Fibroblast of skin of abdomen (primary cell): ENCODE measurements around the gene P3H4.
"Not testable (repeated sequence)": the region's sequence is repeated elsewhere in the genome, so short reads cannot be mapped to it uniquely, and the experiment has no call there.

ENCODE experiments used
- DNase-seq: peaks from one replicate; pipeline ENCODE4 v3.0.0-alpha.2; 2013

The P3H4 gene

DNA sequence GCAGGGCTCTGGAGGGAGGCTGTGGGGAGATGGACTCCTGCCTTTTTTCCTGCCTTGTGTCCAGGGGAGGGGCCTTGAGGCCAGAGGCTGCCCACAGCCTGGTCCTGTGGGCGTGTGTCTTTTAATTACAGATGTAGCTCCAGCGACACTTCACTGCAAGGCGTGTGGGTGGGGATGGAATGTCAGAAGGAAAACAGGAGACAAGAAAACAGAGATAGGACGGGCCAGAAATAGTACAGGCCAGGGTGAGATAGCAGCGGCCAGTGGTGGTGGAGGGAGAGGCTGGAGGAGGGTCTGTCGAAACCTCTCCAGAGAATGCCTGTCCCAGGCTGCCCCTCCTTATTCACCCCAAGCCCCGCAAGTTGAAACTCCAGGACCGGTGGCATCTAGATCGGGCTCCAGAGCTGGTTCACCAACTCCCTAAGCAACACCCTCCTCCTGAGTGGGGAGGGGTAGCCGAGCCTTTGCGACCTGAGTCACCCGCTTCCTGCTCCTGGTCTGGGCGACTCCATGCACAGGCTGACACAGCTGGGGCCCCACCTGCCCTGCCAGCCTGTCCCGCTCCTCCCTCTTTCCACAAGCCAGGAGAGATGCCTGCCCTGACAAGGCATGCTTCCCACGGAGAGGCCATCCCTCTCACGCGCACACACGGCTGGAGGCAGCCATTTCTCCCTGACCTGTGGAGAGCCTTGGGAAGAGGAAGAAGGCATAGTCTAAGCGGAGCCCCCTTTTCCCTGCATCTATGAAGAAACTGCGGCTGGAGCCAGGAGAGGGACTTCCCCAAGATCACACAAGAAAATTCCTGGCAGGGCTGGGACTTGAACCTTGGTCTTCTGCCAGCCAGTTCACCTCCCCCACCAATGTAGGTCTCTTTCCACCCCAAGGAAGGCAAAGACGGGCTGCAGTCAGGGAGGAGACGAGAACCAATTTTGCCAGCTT lies 18.6 kb downstream of the P3H4 start:
- no peak for DNase-seq

DNA sequence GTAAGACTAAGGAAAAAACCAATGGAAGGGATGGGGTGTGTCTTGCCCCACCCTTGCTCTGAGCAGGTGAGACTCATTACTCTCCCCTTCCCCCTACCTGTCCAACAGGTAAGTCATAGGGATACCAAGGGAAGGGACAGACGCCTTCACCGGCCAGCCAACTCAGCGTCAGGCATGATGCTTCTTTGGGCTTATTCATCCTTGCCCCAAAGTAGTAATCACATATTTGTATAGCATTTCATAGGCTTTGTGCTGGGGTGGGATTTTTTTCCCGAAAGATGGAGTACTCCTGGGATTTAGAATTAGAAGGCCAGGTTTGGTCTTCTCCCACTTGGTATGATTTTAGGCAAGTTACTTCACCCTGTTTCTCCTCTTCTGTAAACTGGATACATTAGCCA lies 24.7 kb downstream of the P3H4 start:
- no peak for DNase-seq

DNA sequence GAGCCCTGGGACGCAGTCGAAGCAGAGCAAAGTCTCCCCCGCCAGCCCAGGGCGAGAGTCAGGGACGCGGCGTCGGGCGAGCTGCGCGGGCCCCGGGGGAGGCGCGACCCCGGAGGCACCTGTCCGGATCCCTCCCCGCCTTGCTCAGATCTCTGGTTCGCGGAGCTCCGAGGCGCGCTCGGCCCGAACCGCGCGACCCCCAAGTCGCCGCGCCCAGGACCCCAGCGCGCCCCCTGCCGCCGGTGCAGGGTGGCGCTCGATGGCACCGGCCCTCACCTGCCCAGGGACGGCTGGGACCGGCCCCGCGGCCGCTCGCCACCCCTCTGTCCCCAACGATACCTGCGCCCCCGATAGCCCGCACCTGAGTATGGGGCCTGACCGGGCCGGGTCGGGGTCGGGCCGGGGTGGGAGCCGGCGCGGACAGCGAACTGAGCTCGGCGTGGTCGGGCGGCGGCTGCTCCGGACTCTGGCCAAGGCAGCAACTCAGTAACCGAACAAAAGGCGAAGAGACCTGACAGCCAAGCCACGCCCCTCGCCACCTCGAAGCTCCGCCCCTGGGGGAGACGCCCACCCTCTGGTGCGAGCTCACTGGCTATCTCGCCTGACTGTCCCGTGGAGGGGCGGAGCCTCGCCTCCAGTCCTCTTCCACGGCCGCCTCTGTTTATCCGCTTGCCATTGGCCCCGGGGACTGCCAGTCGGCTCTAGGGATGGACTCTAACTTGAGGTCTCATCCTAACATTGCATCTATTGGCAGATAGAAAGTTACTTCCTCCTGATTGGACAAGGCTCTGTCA lies 25.3 kb downstream of the P3H4 start, which contains the start of gene JUP:
Gene JUP (minus strand): TSS at position 485 of the 794 bp plus-strand sequence. CDS start 14,857 bp downstream, outside the sequence.
- peak; percentile 98 for DNase-seq

DNA sequence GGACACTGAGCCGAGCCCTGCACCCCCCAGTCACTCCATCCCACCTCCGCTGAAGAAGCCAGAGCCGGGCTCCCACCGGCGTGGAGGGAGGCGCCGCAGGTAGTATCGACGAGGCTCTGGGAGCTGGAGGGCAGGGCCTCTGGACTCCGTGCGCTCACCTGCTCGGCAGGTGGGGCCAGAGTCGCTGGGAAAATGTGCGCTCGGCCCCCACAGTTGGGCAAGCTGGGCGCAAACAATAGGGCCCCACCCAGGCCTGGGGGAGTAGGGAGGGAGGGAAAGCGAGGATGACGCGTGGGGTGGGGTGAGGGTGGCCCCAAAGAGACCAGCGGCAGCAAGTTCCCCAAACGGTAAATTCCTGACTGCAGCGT lies 25.9 kb downstream of the P3H4 start:
- no peak for DNase-seq

DNA sequence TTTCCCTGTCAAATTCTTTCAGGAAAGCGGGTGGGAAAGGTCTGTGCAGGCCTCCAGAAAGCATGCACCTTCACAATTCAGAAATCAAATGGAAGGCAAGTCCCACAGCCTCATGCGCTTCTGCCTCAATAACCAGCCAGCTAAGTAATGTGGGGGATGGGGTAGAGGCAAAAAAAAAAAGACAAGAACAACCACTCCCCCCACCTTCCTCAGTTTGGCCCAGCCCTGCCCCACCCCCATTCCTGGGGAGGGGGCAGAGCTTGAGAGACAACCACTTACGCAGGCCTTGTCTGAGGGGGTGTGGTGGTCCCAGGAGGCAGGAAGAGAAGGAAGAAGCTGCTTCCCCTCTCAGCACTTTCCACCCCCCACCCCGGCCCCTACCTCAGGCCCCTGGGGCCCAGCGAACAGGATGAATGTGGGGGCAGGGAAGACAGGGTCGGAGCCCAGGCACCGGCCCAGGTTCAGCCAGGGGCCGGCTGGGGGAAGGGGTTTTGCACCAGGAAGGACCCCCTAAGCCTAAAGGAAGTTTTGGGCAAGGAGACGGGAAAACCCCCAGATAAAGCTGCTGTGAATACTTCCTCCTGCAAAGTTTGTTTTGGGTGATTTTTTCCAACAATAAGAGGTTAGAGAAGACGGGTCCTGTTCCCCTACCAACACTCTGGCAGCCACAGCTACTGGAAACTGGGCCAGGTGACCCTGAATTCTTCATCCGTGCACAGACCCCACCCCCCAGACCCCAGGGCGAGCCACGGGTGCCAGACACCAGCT lies 26.5 kb downstream of the P3H4 start:
- DNase-seq = no peak

DNA sequence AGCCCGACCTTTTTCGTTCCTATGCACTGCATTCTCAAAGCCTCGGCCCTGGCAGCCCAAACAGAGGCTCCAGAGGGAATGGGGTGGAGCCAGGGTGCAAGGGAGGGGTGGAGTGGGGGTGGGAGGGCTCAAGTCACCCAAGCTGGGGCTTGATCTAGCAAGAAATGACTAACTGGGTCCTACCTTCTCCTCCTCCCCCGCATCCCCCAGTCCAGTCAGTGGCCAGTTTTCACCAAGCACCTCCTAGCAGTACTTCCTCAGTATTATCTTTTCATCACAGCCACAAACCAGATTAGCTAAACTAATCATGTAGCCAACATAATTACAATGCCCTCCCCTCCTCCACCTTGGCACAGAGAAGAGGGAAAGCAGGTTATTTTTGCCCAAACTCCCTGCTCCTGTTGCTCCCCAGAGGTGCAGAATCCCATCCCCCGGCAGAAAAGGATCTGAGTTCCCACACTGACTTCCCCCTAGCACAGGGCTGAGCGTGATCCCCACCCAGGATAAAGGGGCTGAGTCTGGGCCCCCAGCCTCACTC lies 27.5 kb downstream of the P3H4 start:
- DNase-seq = no peak

DNA sequence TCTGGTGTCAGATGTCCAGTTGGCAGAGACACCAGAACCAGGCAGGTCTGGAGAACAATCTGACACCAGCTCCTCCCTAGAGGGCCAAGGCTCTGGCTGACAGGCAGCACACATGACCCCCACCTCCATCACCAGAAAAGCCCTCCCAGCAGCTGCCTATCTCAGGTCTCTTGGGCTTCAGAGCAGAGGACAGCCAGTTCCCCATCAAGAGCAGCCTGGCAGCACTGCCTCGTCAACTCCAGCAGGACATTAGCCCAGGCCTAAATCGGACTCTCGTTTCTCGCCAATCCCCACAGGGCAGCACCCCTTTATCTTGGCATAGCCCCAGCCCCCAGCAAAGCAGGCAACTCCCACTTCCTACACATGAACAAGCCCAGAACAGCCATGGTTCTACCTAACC lies 29.6 kb downstream of the P3H4 start:
- DNase-seq = no peak

DNA sequence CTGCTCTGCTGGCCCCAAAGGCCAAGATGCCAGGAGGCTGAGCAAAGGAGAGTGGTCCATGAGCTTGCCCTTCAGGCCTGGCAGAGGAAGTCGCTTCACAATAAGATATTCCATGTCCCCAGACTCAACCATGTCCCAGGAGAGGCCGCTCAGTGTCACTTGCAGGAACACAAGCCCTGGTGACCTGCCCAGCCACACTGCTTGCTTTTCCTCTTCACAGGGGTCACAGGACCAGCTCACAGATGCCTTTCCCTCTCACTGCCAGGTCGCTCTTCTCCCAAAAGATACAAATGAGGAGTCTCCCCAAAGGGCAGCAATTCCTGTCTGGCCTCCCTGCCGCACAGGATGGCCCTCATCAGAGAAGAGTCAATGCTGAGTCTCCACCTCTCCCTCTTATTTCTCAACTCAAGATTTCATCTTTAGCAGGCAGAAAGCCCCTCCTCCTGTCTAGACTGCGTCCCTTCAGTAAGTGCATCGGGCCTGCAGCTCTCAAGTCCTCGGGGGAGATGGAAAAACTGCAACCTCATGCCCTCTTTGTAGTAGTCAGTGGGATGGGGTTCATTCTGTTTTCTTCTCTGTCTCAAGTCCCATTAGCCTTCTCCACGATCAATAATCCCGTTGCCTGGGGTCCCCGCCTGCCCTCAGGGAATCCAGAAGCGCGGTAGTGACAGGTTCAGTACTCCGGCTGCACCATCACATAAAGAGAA lies 30.2 kb downstream of the P3H4 start:
- no peak for DNase-seq

DNA sequence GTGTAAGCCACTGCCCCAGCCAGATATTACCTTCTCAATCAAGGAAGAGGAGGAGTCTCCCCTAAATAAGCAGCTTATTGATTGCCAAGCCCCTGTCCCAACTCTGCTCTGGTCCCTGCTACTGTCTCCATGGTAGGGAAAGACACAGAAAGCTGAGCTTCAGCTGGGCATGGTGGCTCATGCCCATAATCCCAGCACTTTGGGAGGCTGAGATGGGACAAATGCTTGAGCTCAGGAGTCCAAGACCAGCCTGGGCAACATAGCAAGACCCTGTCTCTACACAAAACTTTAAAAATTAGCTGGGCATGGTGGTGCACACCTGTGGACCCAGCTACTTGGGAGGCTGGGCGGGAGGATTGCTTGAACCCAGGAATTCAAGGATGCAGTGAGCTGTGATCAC lies 31.8 kb downstream of the P3H4 start:
- DNase-seq = no peak

DNA sequence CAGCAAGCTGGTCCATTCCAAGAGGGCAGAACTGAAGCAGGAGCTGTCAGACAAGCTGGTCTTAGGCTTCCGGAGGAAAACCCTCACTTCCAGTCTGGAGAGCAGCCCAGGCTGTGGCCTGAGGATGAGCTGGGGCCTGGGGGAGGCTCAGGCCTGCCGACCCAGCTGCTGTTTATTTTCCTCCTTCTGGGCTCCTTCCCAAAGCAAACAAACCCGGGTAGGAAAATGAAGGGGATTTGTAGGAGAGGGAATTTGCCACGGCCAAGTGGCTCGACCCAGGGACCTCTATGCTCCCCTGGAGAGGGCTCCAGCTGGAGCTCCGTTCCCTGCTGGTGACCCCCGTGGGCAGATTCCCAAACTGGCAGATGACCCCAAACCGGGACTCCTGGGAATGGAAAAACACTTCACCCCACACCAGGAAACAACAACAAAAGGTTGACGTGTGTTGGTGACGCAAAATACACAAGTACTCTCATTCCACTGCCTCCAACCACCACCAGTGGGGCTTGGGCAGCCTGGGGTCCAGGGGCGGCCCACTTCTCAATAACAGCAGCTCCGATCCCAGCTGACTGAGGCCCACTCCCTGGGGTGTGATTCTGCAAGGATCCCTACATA lies 34.1 kb downstream of the P3H4 start:
- peak; percentile 82 for DNase-seq

DNA sequence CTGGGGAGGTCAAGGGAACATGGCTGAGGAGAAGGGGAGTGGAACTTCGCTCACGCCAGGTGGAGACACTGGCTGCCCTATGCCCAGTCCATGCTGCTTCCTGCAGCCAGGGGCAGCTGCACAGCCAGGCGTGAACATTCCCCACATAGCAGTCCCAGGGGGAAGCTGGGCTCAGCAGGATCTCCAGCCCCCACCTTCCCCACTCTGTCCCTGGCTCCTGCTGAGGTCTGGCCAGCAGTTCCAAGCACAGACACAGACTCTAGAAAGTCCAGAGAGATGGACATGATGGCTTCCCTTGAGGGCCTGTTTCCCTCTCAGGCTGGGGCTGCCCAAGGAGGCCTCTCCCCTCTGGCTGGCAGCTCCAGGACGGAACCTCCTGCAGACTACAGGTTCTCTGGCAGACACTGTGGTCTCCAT lies 34.6 kb downstream of the P3H4 start:
- DNase-seq = no peak

DNA sequence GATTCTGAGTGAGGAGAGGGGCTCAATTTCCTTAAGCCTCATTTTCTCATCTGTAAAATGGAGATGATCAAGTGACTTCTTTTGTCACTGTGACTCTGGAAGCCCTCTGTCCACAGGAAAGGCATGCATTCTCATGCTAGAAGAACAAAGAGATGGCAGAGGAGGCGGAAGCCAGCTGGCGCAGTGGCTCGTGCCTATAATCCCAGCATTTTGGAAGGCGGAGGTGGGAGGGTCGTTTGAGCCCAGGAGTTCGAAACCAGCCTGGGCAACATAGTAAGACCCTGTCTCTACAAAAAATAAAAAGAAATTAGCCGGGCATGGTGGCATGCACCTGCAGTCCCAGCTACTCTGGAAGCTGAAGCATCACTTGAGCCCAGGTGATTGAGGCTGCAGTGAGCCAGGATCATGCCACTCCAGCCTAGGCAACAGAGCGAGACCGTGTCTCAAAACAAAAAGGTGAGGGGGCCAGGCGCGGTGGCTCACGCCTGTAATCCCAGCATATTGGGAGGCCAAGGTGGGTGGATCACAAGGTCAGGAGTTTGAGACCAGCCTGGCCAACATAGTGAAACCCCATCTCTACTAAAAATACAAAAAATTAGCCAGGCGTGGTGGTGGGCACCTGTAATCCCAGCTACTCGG lies 35.4 kb downstream of the P3H4 start:
- not testable (repeated sequence) for DNase-seq

DNA sequence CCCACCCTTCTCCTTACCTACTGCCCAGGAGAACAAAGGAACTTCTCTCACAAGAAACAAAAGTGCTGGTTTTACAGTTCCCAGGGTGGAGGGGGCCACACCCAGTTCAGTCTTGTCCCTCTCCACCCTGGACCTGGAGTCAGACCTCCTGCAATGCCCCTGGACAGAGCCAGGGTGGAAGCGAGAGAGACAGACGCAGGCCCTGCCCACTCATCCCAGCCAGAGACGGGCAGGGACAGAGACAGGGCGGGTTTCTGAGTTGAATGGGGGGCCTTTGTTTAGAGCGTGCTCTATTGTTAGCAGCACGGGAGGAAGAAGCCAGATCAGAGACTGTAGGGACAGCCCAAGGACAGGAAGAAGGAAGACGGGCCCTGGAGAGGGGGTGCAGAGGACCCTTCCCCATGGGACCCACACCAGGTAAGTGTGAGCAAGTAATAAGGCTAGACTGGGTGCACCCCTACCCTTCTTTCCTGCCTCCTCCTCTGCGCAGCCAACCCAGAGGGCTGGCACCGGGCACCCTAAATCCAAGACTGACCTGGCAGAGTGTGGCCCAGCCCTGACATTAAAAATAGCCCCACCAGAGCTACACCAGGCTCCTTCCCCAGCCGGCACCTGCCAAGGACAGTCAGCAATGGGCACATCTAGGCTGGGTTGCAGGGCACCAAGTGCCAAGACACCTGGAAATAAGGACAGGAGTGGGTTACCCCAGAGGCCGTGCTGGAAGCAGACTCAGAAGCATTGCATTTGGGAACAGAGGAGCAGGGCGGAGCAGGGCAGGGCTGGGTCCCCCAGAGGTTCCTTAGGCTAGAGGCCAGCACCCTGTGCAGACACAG lies 36.1 kb downstream of the P3H4 start:
- DNase-seq = no peak

DNA sequence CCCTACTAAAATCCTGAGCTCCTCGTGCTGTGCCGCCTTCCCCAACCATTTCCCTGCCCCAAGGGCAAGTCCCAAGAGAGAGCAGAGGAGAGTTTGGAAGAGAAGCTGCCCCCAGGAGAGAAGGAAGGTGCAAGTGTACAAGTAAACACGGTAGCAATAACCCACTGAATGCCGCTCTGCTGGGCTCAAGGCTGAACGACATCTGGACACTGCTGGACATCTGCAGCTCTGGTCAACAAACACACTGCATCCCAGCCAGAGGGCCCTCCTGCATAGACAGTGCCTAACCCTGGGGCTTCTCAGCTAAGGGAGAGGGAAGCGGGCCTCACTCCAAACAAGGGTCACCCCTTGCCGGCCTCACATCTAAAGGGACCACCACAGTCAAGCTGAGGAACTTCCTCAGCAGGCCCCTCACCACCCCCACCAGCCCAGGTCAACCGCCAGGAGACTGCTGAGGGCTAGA lies 38.0 kb downstream of the P3H4 start:
- no peak for DNase-seq

DNA sequence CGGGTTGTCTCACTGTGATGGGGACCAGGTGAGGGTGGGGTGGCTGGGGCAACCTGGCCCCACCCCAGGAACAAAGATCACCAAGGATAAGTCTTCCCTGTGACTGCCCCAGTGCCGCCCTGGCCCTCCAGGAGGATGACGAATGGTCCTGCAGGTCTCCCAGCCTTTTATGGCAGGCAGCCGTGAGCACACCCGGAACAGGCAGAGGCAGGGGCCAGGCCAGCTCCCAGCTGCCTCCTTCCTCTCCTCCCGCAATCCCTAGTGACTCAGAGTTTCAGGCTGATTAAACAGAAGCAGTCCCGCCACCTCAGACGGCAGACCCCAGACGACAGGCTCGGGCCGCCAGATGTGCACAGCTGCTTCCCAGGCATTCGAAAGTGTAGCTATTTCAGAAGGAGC lies 38.6 kb downstream of the P3H4 start:
- DNase-seq = peak; percentile 82

DNA sequence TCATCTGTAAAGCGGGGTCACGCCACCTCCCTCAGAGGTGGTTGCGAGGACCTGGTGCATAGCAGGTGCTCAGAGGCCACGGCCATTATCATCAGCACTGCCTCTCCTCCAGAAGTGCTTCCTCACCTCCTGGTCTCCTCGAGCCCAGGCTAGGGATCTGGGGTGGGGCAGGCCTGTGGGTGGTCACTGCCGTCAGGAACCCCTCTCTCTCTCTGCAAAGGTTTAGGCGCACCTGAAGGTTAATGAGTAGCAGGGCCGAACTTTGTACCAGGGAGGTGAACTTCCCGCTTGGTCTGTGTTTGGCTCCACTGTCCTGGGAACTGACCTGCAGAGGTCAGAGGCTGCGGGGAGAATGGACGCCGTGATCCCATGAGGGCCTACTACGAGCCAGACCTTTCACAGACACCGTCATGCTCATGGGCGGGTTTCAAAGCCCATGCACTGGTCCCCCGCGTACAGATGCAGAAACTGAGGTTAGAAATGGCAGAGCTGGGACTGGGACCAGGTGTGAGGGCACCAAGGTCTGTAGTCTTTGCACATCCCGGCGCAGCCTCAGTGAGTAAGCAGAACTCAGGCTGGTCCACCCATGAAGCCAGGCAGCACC lies 39.1 kb downstream of the P3H4 start:
- DNase-seq = no peak

DNA sequence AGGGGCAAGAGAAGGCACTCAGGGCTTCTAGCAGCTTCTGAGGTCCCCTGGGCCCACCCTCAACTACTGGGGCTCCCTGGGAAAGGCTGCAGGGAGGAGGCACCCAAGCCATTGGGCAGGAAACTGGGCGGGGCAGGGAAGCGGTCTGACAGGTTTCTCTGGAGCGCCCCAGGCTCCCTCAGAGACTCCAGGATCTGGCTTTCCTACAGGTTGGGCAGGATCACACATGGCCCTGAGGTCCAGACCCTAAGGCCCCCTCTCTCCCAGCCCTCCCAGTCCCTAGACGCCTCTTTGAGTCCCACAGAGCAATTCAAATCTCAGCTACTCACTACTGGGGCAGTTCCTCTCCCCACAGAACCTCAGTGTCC lies 39.5 kb downstream of the P3H4 start:
- DNase-seq = no peak

DNA sequence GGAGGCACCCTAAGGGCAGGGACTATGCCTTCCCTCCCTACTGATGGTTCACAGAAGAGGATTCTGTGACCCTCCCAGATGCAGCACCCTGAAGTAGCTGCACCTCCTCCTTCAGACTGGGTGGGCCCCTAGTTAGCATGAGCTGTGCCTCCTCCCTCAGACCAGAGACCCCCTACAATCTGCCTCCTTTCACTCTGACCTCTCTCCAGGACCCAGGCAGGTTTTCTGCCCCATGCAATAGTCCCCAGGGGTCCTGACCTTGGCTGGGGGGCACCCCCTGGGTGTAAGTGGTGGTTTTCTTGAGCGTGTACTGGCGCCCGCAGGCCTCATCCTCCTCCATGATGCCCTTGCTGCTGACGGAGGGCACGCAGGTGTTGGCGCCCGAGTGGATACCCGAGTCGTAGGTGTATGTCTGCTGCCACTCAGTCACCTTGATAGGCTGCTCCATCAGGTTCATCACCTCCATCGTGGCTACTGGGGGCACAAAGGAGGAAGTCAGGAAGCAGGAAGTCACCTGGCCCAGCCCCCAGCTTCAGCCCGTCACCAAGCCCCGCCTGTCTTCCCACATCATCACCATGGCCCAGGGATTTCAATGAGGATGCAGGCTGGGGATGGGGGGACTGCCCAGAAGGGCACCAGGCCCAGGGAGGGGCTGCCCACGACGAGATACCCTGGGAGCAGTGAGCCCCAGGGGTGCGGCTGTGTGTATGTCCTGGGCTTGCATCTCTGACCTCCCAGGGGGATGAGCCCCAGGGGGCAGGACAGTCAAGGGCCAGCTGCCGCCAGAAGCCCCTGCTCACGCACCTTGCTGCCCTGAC lies 40.2 kb downstream of the P3H4 start:
- no peak for DNase-seq

DNA sequence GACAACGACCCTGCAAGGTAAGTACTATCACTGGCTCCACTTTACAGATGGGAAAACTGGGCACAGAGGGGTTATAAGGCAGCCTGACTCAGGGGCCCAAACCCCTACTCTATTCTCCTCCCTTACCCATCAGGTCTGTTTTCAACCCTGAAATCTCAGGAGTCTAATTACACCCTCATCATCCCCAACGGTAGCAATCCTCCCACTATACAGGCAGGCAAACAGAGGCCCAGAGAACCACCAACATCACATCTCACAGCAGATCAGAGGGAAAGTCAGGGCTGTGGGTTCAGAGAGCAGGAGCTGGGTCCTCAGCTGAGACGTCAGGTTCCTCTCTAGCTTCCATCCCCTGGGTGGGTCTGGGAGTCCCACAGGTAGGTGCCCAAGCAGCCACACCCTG lies 41.8 kb downstream of the P3H4 start:
- no peak for DNase-seq
